Measurements from ENCODE around the gene THBS2. TPM values are rescaled to one million over a fixed set of nuclear protein-coding genes. Genes with fewer than 3 reads are reported as not detected.
"Not testable (repeated sequence)": the region's sequence is repeated elsewhere in the genome, so short reads cannot be mapped to it uniquely, and the experiment has no call there.

THBS2 gene
- total RNA-seq, 1 donor from 2014 or later, result not detected

DNA sequence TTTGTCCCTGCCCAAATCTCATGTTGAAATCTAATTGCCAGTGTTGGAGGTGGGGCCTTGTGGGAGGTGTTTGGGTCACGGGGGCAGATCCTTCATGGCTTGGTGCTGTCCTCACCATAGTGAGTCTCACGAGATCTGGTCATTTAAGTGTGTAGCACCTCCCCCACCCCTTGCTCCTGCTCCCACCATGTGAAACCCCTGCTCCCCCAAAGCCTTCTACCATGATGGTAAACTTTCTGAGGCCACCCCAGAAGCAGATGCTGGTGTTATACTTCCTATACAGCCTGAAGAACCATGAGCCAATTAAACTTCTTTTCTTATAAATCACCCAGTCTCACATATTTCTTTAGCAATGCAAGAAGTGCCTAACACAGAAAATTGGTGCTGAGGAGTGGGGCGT, 19.9 kb upstream of the THBS2 start:
- H3K36me3 Mint-ChIP-seq (ENCODE audit: insufficient read depth), result no peaks in the 10 kb centered on the region
- H3K27ac Mint-ChIP-seq, result no peak overlapping the region
- no peaks in the 10 kb centered on the region for H3K9me3 Mint-ChIP-seq (ENCODE audit: low read depth)
- TF ChIP-seq CTCF (IDR thresholded peaks at IDR 0.05; ENCODE audit: unreplicated experiment), result no peak
- peaks cover 12% of the 10 kb centered on the region for H3K27me3 Mint-ChIP-seq
- DNase-seq (ENCODE audit: low spot score, unreplicated experiment), result no peak
- H3K4me3 Mint-ChIP-seq (ENCODE audit: low read depth), result no peak overlapping the region
- no peaks in the 10 kb centered on the region for H3K4me1 Mint-ChIP-seq (ENCODE audit: low read depth)

DNA sequence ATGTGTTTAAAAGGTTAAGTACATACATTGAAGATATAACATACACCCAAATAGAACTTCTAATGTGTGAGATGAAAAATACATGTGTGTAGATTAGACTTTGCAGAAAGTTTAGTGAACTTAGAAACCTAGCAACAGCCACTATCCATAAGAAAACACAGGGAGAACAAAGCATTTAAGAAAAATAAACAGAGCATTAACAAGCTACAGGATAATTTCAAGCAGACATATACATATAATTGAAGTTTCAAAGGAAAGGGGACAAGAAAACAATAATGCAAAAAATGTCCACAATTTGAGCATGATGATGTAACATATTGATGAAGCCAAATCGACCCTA, 18.2 kb upstream of the THBS2 start:
- no peak overlapping the region for H3K27ac Mint-ChIP-seq
- no peaks in the 10 kb centered on the region for H3K4me1 Mint-ChIP-seq (ENCODE audit: low read depth)
- peaks cover 12% of the 10 kb centered on the region for H3K27me3 Mint-ChIP-seq
- H3K4me3 Mint-ChIP-seq (ENCODE audit: low read depth), result no peak overlapping the region
- no peak for DNase-seq (ENCODE audit: low spot score, unreplicated experiment)
- no peak for TF ChIP-seq CTCF (IDR thresholded peaks at IDR 0.05; ENCODE audit: unreplicated experiment)
- no peaks in the 10 kb centered on the region for H3K9me3 Mint-ChIP-seq (ENCODE audit: low read depth)
- no peaks in the 10 kb centered on the region for H3K36me3 Mint-ChIP-seq (ENCODE audit: insufficient read depth)

DNA sequence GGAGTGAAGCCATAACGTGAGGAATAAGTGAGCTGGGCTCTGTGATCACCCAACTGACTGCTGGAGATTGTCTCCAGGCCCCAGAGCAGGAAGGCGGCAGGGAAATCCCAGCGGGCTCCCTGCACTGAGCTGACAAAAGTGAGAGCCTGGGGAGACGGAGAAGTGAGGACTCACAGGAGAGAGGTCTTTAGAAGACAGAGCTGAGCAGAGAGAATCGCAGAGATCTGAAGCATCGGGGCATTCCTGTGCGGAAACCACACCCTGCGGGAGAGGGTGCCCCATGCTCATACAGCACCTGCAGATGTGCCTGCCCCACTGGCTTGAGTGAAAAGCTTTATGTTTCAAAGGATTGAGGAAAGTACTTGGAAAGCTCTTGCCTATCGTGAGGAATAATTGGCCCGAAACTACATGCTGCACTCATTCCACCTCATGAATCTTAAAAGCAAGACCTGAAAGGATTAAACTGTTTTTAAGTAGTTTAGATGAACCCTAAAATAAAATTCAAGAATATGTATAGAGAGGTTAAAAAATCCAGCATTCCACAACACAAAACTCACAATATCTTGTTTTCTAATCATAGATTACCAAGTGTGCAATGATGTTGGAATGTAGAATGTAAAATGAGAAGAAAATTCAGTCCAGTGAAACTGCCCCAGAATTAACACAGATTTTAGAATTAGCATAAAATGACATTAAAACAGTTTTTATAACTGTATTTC, 17.7 kb upstream of the THBS2 start:
- no peak for TF ChIP-seq CTCF (IDR thresholded peaks at IDR 0.05; ENCODE audit: unreplicated experiment)
- Mint-ChIP-seq H3K36me3 (ENCODE audit: insufficient read depth) (no peaks in the 10 kb centered on the region), H3K27ac (no peak overlapping the region), H3K27me3 (peaks cover 12% of the 10 kb centered on the region), H3K4me3 (ENCODE audit: low read depth) (no peak overlapping the region), H3K9me3 (ENCODE audit: low read depth) (no peaks in the 10 kb centered on the region), H3K4me1 (ENCODE audit: low read depth) (no peaks in the 10 kb centered on the region)
- DNase-seq (ENCODE audit: low spot score, unreplicated experiment), result no peak

DNA sequence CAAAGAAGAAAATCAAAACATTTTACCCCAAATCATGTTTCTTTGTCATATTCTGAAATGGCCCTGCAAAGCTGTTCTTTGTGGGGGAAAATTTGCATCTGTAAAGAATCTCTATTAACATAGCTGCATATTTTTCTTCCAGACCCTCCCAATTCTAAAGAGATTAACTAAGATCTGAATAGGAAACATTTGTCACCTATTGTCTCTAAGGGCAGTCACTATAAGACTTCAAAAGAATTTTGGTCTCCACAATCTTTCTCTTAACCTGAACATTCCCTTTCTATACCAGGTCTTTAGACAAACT, 16.4 kb upstream of the THBS2 start:
- DNase-seq (ENCODE audit: low spot score, unreplicated experiment); H3K27ac Mint-ChIP-seq; H3K36me3 Mint-ChIP-seq (ENCODE audit: insufficient read depth); H3K4me1 Mint-ChIP-seq (ENCODE audit: low read depth); H3K4me3 Mint-ChIP-seq (ENCODE audit: low read depth); H3K9me3 Mint-ChIP-seq (ENCODE audit: low read depth): not testable (repeated sequence)
- peaks cover 15% of the 10 kb centered on the region for H3K27me3 Mint-ChIP-seq

DNA sequence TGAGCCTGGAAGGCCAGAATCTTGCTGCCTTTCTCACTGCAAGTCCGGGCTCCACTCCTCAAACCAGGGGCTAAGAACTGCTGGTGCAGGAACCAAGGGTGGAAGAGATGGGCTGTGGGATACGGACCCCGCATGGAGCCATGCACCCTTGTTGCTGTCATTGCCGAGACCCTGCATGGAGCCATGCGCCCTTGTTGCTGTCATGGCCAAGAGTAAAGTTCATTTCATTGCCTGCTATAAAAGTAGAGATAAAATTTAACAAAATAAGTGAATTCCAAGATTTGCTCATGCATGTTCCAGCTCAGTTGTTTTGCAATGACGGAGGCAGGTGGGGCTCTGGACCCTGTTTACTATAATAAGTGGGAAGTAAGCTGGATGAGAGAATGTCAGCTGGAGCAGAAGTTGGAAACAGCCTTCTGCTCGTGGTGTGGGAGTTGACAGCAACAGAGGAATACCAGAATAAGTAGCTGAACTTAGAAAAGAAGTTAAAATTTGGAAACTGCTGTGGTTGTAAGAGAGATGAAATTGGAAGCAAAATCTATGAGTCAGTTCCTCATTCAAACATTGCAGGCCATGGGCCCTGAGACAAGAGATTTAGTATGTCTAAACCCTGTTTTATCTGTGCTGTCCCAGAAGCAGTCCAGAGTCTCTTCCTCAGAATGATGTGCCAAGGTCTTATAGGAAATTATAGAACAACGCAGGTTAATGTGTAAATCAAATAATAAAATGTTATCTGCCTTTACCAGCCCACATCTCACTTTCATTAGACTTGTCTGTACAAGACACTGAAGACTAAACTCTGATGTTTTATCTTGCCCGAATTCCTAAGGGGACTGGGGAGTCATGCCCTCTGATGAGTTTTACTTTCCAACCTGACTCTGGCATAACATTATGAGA, 15.8 kb upstream of the THBS2 start:
- H3K4me3 Mint-ChIP-seq (ENCODE audit: low read depth), result no peak overlapping the region
- TF ChIP-seq CTCF (IDR thresholded peaks at IDR 0.05; ENCODE audit: unreplicated experiment), result no peak
- DNase-seq (ENCODE audit: low spot score, unreplicated experiment), result no peak
- H3K4me1 Mint-ChIP-seq (ENCODE audit: low read depth), result no peaks in the 10 kb centered on the region
- H3K27me3 Mint-ChIP-seq, result peaks cover 19% of the 10 kb centered on the region
- H3K27ac Mint-ChIP-seq, result no peak overlapping the region
- no peaks in the 10 kb centered on the region for H3K36me3 Mint-ChIP-seq (ENCODE audit: insufficient read depth)
- H3K9me3 Mint-ChIP-seq (ENCODE audit: low read depth), result no peaks in the 10 kb centered on the region

DNA sequence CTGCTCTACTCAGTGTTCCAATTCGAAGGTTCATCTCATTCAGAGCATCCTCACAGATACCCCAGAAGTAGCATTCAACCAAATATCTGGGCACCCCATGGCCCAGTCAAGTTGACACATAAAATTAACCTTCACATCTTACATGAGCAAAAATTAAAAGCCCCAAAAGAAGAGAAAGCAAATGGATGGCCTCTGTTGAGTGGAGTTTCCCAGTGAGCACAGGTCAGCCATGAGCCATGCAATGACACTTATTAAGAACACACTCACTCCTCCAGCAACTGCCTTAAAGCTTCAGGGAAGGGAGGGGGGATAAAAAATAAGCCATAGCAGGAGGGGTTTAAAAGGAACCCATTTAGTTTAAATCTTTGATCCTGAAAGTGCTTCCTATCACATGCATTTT, 14.6 kb upstream of the THBS2 start:
- H3K9me3 Mint-ChIP-seq (ENCODE audit: low read depth), result no peaks in the 10 kb centered on the region
- TF ChIP-seq CTCF (IDR thresholded peaks at IDR 0.05; ENCODE audit: unreplicated experiment), result no peak
- no peaks in the 10 kb centered on the region for H3K36me3 Mint-ChIP-seq (ENCODE audit: insufficient read depth)
- H3K27me3 Mint-ChIP-seq, result peaks cover 26% of the 10 kb centered on the region
- no peak overlapping the region for H3K27ac Mint-ChIP-seq
- no peak overlapping the region for H3K4me3 Mint-ChIP-seq (ENCODE audit: low read depth)
- no peaks in the 10 kb centered on the region for H3K4me1 Mint-ChIP-seq (ENCODE audit: low read depth)
- no peak for DNase-seq (ENCODE audit: low spot score, unreplicated experiment)

All from progenitor cell of endocrine pancreas (in vitro differentiated cells).